Upper lobe of left lung (tissue), 4 donors: ENCODE results near the gene BBS9.

ENCODE experiments used
- EP300 ChIP-seq, 4 donors: sonication (generic); formaldehyde crosslinking; IDR thresholded peaks; one replicate each; pipeline ENCODE4 v1.5.1; 2017; ENCODE audit warnings: antibody characterized with exemption in 4 of 4, control low read depth in 2 of 4
- POLR2A ChIP-seq, 4 donors: fragments of 450-650 bp; IDR thresholded peaks; one replicate each; pipeline ENCODE4 v1.5.1; 2016 to 2017; ENCODE audit warnings: antibody characterized with exemption in 4 of 4, mild to moderate bottlenecking in 2 of 4
- TF ChIP-seq, protein P1 (sequence below), 6 experiments: fragments of 450-650 bp in 4 of 6; fragments of 200-600 bp in 2 of 6; sonication (generic) in 2 of 6; IDR thresholded peaks; one replicate each; pipeline ENCODE4 v1.5.1; 2016 to 2019; ENCODE audit warnings: antibody characterized with exemption in 6 of 6

DNA sequence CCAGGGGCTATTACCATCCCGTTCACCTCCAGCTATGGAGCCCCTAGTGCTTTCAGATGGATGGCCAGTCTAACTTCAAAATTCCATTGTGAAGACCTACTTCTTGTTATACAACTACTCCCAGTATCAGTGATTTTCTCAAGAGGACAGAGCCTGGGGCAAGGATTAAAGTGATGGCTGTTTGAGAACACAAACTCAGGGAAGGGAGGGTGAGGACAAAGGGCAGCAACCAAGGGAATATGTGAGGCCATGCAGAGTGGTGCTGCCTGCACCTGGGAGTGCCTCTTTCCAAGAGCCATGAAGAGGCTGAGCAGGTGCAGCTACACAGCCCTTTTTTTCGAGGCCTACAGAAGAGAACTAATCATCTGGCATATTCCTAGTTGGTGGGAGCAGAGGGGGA lies 472.5 kb downstream of the BBS9 start:
- TF ChIP-seq, protein P1, sequence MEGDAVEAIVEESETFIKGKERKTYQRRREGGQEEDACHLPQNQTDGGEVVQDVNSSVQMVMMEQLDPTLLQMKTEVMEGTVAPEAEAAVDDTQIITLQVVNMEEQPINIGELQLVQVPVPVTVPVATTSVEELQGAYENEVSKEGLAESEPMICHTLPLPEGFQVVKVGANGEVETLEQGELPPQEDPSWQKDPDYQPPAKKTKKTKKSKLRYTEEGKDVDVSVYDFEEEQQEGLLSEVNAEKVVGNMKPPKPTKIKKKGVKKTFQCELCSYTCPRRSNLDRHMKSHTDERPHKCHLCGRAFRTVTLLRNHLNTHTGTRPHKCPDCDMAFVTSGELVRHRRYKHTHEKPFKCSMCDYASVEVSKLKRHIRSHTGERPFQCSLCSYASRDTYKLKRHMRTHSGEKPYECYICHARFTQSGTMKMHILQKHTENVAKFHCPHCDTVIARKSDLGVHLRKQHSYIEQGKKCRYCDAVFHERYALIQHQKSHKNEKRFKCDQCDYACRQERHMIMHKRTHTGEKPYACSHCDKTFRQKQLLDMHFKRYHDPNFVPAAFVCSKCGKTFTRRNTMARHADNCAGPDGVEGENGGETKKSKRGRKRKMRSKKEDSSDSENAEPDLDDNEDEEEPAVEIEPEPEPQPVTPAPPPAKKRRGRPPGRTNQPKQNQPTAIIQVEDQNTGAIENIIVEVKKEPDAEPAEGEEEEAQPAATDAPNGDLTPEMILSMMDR (IDR thresholded peaks at IDR 0.05), result no peak
- TF ChIP-seq POLR2A (IDR thresholded peaks at IDR 0.05) (no peak), EP300 (IDR thresholded peaks at IDR 0.05) (no peak)
